Measurements from ENCODE around the gene OSBPL7. TPM values are rescaled to one million over a fixed set of nuclear protein-coding genes. Genes with fewer than 3 reads are reported as not detected.

OSBPL7 gene
- total and polyA plus RNA-seq, 2 of the 8 experiments (the other 6 are each of a cell fraction or from before 2014, with no cell fraction given): 7.2 to 8.9 TPM

- no peak for TF ChIP-seq USF2 (IDR thresholded peaks at IDR 0.05; ENCODE audit: low read length)
- no peak for TF ChIP-seq RAD21 (IDR thresholded peaks at IDR 0.05 in 1 of 2, conservative IDR thresholded peaks at IDR 0.05 in 1 of 2; ENCODE audit: low read depth in 2 of 2, low read length in 2 of 2)
- TF ChIP-seq ATF2 (IDR thresholded peaks at IDR 0.05; ENCODE audit: low read length): no peak
- no peak for TF ChIP-seq NRF1 (IDR thresholded peaks at IDR 0.05; ENCODE audit: low read depth, low read length)
- TF ChIP-seq TCF12 (IDR thresholded peaks at IDR 0.05; ENCODE audit: low read depth, low read length): no peak
Observed at GRCh38 chr17:47813512-47814031, 8.0 kb downstream of the OSBPL7 start (continued).
